Measurements from ENCODE around the gene COX20. TPM values are rescaled to one million over a fixed set of nuclear protein-coding genes. Genes with fewer than 3 reads are reported as not detected.

COX20 gene
- total RNA-seq, 1 donor from 2014 or later: 68.8 TPM

DNA sequence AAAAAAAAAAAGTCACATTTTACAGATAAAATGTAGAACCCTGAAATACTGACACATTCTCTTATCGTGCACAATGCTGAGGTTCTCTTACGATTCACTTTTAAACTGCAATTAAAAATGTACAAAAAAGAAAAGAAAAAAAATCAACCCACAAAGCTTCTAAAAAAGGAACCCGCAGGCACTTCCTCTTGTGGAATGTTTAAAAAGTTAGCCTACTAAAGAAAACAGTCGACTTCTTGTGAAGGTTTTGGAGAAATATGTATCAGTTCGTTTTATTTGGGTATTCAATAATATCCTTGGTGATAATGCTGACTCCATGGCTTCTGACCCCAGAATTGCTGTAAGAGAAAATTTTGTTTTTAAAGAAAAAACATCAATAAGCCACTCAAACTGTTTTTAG lies 18.7 kb downstream of the COX20 start:
- peaks cover 98% of the 10 kb centered on the region for H3K4me1 ChIP-seq

DNA sequence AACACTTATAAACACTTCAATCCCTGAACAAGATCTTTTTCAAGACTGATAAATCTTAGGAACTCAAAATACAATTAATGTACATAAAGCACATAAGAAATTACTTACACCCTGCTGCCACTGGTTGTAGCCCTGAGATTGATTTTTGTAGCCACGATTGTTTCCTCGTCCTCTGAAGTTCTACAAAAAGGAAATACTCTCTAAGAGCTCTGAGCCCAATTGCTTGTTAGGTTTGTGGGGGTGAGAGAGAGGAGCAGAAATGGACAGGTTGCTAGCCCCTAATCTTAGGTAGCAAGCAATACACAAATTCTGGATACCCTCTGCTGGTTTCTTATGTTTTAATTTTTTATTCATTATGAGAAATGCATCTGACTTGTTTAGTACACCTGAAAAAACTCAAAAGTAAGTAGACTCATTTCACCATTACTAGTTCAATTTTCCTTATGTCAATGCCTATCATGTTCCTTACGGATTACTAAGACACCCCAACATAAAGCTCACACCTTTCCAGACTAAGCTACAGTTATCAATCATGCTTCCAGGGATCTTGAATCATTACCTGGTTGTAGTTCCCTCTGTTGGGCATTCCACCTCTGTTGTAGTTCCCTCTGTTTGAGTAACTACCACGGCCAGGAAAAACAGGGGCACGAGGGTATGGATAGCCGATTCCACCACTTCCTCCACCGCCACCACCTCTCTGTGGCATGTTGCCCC lies 19.6 kb downstream of the COX20 start:
- Histone ChIP-seq H3K4me1 (peaks cover 98% of the 10 kb centered on the region), H3K9me3 (replicated peaks) (no peaks in the 10 kb centered on the region), H3K36me3 (peaks cover 97% of the 10 kb centered on the region), H3K4me3 (no peak overlapping the region), H3K27ac (replicated peaks) (no peak overlapping the region), H3K27me3 (ENCODE audit: low read depth) (no peaks in the 10 kb centered on the region)
- DNase-seq: no peak
- TF ChIP-seq, protein P1, sequence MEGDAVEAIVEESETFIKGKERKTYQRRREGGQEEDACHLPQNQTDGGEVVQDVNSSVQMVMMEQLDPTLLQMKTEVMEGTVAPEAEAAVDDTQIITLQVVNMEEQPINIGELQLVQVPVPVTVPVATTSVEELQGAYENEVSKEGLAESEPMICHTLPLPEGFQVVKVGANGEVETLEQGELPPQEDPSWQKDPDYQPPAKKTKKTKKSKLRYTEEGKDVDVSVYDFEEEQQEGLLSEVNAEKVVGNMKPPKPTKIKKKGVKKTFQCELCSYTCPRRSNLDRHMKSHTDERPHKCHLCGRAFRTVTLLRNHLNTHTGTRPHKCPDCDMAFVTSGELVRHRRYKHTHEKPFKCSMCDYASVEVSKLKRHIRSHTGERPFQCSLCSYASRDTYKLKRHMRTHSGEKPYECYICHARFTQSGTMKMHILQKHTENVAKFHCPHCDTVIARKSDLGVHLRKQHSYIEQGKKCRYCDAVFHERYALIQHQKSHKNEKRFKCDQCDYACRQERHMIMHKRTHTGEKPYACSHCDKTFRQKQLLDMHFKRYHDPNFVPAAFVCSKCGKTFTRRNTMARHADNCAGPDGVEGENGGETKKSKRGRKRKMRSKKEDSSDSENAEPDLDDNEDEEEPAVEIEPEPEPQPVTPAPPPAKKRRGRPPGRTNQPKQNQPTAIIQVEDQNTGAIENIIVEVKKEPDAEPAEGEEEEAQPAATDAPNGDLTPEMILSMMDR (IDR thresholded peaks at IDR 0.05; ENCODE audit: borderline replicate concordance): no peak
- intact Hi-C loops (cut with micrococcal nuclease): no loop called here

More for the DNA sequence above, 18.7 kb downstream of the COX20 start:
- no peak for DNase-seq
- intact Hi-C loops (cut with micrococcal nuclease): no loop called here
- H3K4me3 ChIP-seq: no peak overlapping the region
- no peaks in the 10 kb centered on the region for H3K9me3 ChIP-seq (replicated peaks)
- no peaks in the 10 kb centered on the region for H3K27me3 ChIP-seq (ENCODE audit: low read depth)
- no peak overlapping the region for H3K27ac ChIP-seq (replicated peaks)
- TF ChIP-seq, protein P1 (IDR thresholded peaks at IDR 0.05; ENCODE audit: borderline replicate concordance): no peak
- H3K36me3 ChIP-seq: peaks cover 95% of the 10 kb centered on the region

DNA sequence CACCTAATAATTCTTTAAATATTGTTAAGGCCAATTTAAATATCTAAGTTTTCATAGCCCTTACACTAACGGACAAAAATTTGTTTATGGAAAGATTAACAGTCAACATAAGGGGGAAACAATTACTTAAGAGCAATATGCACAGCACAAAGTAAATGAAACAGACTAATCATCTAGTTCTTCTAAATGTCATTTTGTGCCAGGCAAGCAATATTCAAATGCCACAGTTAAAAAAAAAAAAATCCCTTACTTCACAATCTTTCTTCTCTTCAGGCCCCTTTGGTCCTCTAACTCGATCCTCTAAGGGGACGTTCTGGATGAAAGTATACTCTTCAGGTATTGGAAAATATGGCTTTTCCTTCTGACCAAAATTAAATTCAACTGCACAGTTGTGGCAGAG lies 22.3 kb downstream of the COX20 start:
- intact Hi-C loops (cut with micrococcal nuclease): no loop called here
- DNase-seq: no peak
- TF ChIP-seq, protein P1 (IDR thresholded peaks at IDR 0.05; ENCODE audit: borderline replicate concordance): no peak
- Histone ChIP-seq H3K27ac (replicated peaks) (peak overlapping the region; percentile 8), H3K9me3 (replicated peaks) (no peaks in the 10 kb centered on the region), H3K4me1 (peaks cover 99% of the 10 kb centered on the region), H3K36me3 (peaks cover 81% of the 10 kb centered on the region), H3K4me3 (no peak overlapping the region), H3K27me3 (ENCODE audit: low read depth) (no peaks in the 10 kb centered on the region)

DNA sequence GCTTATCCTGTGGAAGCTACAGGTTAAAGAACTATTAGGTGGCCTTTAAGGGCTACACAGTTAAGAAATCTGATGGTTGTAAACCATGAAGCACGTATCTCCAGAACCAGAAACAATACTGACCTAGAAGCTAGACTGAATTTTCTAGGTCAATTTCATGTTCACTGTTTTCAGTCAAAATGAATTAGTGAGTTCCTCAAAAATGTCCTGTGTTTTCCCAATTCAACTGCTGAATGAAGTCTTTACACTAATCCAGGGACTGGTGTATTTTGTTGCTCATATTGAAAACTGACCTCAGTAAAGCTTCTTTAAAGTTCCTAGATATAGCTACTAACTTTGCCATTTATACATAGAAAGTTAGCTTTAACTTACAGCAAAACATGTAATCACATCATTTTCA lies 22.9 kb downstream of the COX20 start:
- peaks cover 96% of the 10 kb centered on the region for H3K4me1 ChIP-seq
- DNase-seq: no peak
- H3K27ac ChIP-seq (replicated peaks): no peak overlapping the region
- H3K27me3 ChIP-seq (ENCODE audit: low read depth): no peaks in the 10 kb centered on the region
- no peaks in the 10 kb centered on the region for H3K9me3 ChIP-seq (replicated peaks)
- intact Hi-C loops (cut with micrococcal nuclease): no loop called here
- no peak overlapping the region for H3K4me3 ChIP-seq
- TF ChIP-seq, protein P1 (IDR thresholded peaks at IDR 0.05; ENCODE audit: borderline replicate concordance): no peak
- peaks cover 75% of the 10 kb centered on the region for H3K36me3 ChIP-seq

DNA sequence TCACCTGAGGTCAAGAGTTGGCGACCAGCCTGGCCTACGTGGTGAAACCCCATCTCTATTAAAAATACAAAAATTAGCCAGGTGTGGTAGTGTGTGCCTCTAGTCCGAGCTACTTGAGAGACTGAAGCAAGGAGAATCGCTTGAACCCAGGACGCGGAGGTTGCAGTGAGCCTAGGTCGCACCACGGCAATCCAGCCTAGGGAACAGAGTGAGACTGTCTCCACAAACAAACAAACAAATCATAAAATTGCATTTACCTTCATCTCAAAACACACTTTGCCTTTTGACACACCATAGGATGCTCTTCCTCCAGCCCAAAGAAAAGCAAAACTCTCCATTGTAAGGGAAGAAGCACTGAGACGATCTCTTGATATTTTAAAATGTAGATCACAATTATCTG lies 24.6 kb downstream of the COX20 start:
- H3K27me3 ChIP-seq (ENCODE audit: low read depth): no peaks in the 10 kb centered on the region
- peaks cover 91% of the 10 kb centered on the region for H3K4me1 ChIP-seq
- peaks cover 58% of the 10 kb centered on the region for H3K36me3 ChIP-seq
- no peak for DNase-seq
- no peaks in the 10 kb centered on the region for H3K9me3 ChIP-seq (replicated peaks)
- H3K27ac ChIP-seq (replicated peaks): peak overlapping the region; percentile 16
- intact Hi-C loops (cut with micrococcal nuclease): loop anchor here (10.0 kb wide), 1 partner anchor 185 kb away; no protein-coding TSS in a partner anchor
- H3K4me3 ChIP-seq: peak overlapping the region; percentile 99
- TF ChIP-seq, protein P1 (IDR thresholded peaks at IDR 0.05; ENCODE audit: borderline replicate concordance): no peak

Data from left ventricle myocardium inferior (tissue), 1 donor.